H1 (cell line): Measurements from ENCODE around the gene UNC13D. TPM values are rescaled to one million over a fixed set of nuclear protein-coding genes. Genes with fewer than 3 reads are reported as not detected.

Experiments used
- CTCF ChIA-PET: fragments of 300-600 bp; sonication (Branson Sonifier 250); formaldehyde crosslinking; loops from one replicate; lab custom pipeline; 2021; ENCODE audit not compliant: partially characterized antibody; lab: Charles Lee
- POLR2A ChIA-PET: fragments of 300-600 bp; sonication (Branson Sonifier 250); formaldehyde crosslinking; loops from one replicate; lab custom pipeline; 2021; ENCODE audit warnings: inconsistent platforms; ENCODE audit not compliant: partially characterized antibody; lab: Charles Lee
- DNase-seq, 2 experiments: peaks; one replicate each; pipeline versions ENCODE4 v3.0.0 to v3.0.0-alpha.2; 2010 to 2022; ENCODE audit warnings: low spot score in 2 of 2, low read depth in 1 of 2, mixed read lengths in 1 of 2
- FAIRE-seq: peaks from 2 replicates; lab custom pipeline; 2011; peaks lifted over from hg19 to GRCh38; lab: Jason Lieb, UNC
- H2AFZ ChIP-seq: 2 replicates; pipeline ENCODE4 v1.8.1; 2012; ENCODE audit warnings: low read length, inconsistent platforms
- H2AK5ac ChIP-seq: 2 replicates; pipeline ENCODE4 v1.6.1; 2013; ENCODE audit warnings: low read depth, low read length
- H2BK120ac ChIP-seq: replicated peaks from 2 replicates; pipeline ENCODE3; 2013; ENCODE audit warnings: low read depth, low read length, inconsistent platforms
- H2BK12ac ChIP-seq: 2 replicates; pipeline ENCODE4 v1.6.1; 2013; ENCODE audit warnings: low read depth, low read length
- H2BK15ac ChIP-seq: 2 replicates; pipeline ENCODE4 v1.6.1; 2013; ENCODE audit warnings: low read length
- H2BK20ac ChIP-seq: 2 replicates; pipeline ENCODE4 v1.6.1; 2013; ENCODE audit warnings: low read length
- H2BK5ac ChIP-seq: 2 replicates; pipeline ENCODE4 v1.6.1; 2013; ENCODE audit warnings: low read depth, low read length
- H3K14ac ChIP-seq: 2 replicates; pipeline ENCODE4 v1.6.1; 2013; ENCODE audit warnings: inconsistent platforms; ENCODE audit not compliant: insufficient read length
- H3K18ac ChIP-seq: 2 replicates; pipeline ENCODE4 v1.6.1; 2013; ENCODE audit warnings: low read length; ENCODE audit errors: extremely low read depth
- H3K23ac ChIP-seq: 2 replicates; pipeline ENCODE4 v1.6.1; 2013; ENCODE audit warnings: inconsistent platforms; ENCODE audit not compliant: insufficient read length
- H3K23me2 ChIP-seq: 2 replicates; pipeline ENCODE4 v1.6.1; 2013; ENCODE audit warnings: low read depth, low read length
- H3K27ac ChIP-seq: 2 replicates; pipeline ENCODE4 v1.6.1; 2011; ENCODE audit warnings: low read depth, low read length, inconsistent platforms
- H3K27me3 ChIP-seq, 4 experiments: replicated peaks in 1 of 4; 1 replicate in 1 of 4; 2 replicates in 3 of 4; pipeline versions ENCODE4 v1.6.1 to v1.8.1; 2011 to 2013; ENCODE audit warnings: low read length in 3 of 4, mild to moderate bottlenecking in 3 of 4, inconsistent platforms in 2 of 4, mixed read lengths in 2 of 4, moderate library complexity in 1 of 4; ENCODE audit not compliant: control insufficient read depth in 3 of 4, insufficient read depth in 3 of 4; ENCODE audit errors: extremely low read depth in 1 of 4
- H3K36me3 ChIP-seq, 4 experiments: 2 replicates each; pipeline versions ENCODE4 v1.6.1 to v1.8.1; 2011 to 2013; ENCODE audit warnings: mild to moderate bottlenecking in 4 of 4, low read length in 3 of 4, moderate library complexity in 2 of 4, control low read depth in 1 of 4, inconsistent platforms in 1 of 4; ENCODE audit not compliant: insufficient read depth in 4 of 4, control insufficient read depth in 2 of 4
- H3K4ac ChIP-seq: replicated peaks from 2 replicates; pipeline ENCODE3; 2013; ENCODE audit warnings: low read length, low read depth, mixed read lengths, inconsistent platforms; ENCODE audit not compliant: insufficient read length
- H3K4me1 ChIP-seq, 4 experiments: replicated peaks in 1 of 4; 1 replicate in 1 of 4; 2 replicates in 3 of 4; pipeline versions ENCODE4 v1.6.1 to v1.8.1; 2011 to 2013; ENCODE audit warnings: low read length in 3 of 4, inconsistent platforms in 2 of 4, mixed read lengths in 1 of 4; ENCODE audit not compliant: insufficient read depth in 4 of 4, control insufficient read depth in 3 of 4
- H3K4me2 ChIP-seq, 2 experiments: 2 replicates each; pipeline versions ENCODE4 v1.6.1 to v1.8.1; 2011 to 2013; ENCODE audit warnings: low read depth in 2 of 2, low read length in 2 of 2, control low read depth in 1 of 2, inconsistent platforms in 1 of 2, mild to moderate bottlenecking in 1 of 2; ENCODE audit not compliant: insufficient read depth in 1 of 2
- H3K4me3 ChIP-seq, 4 experiments: fragments of 200-600, 300-600 bp in 1 of 4; sonication (generic), shearing (Covaris generic), sonication (Bioruptor Twin) in 1 of 4; 2 replicates each; pipeline versions ENCODE4 v1.5.1 to v1.8.1; 2011 to 2016; ENCODE audit warnings: low read length in 4 of 4, low read depth in 3 of 4, control low read depth in 2 of 4, inconsistent platforms in 2 of 4, mild to moderate bottlenecking in 2 of 4, mixed read lengths in 1 of 4, moderate library complexity in 1 of 4; ENCODE audit not compliant: insufficient read depth in 2 of 4; ENCODE audit errors: extremely low read depth in 1 of 4
- H3K56ac ChIP-seq: replicated peaks from 2 replicates; pipeline ENCODE3; 2013; ENCODE audit warnings: low read depth, mild to moderate bottlenecking, mixed read lengths, low read length, inconsistent platforms; ENCODE audit not compliant: insufficient read length
- H3K79me1 ChIP-seq: 2 replicates; pipeline ENCODE4 v1.6.1; 2013; ENCODE audit warnings: low read depth, low read length, control low read depth
- H3K79me2 ChIP-seq, 2 experiments: 2 replicates each; pipeline versions ENCODE4 v1.6.1 to v1.8.1; 2012 to 2013; ENCODE audit warnings: low read length in 2 of 2, mild to moderate bottlenecking in 2 of 2, inconsistent platforms in 1 of 2; ENCODE audit not compliant: insufficient read depth in 2 of 2, control insufficient read depth in 1 of 2
- H3K9ac ChIP-seq, 4 experiments: replicated peaks in 1 of 4; 1 replicate in 1 of 4; 2 replicates in 3 of 4; pipeline versions ENCODE4 v1.6.1 to v1.8.1; 2011 to 2013; ENCODE audit warnings: low read depth in 3 of 4, low read length in 3 of 4, control low read depth in 2 of 4, mild to moderate bottlenecking in 2 of 4, moderate library complexity in 2 of 4, inconsistent platforms in 1 of 4; ENCODE audit errors: extremely low read depth in 1 of 4
- H3K9me3 ChIP-seq, 2 experiments: 2 replicates each; pipeline versions ENCODE4 v1.6.1 to v1.8.1; 2012 to 2013; ENCODE audit warnings: mild to moderate bottlenecking in 2 of 2, moderate library complexity in 2 of 2, control low read depth in 1 of 2, inconsistent platforms in 1 of 2, low read depth in 1 of 2, low read length in 1 of 2, mixed read lengths in 1 of 2; ENCODE audit not compliant: insufficient read depth in 2 of 2
- H4K20me1 ChIP-seq, 2 experiments: replicated peaks in 1 of 2; 2 replicates each; pipeline versions ENCODE3 to v1.8.1; 2011 to 2013; ENCODE audit warnings: inconsistent platforms in 2 of 2, low read length in 2 of 2, mild to moderate bottlenecking in 1 of 2; ENCODE audit not compliant: insufficient read depth in 2 of 2, control insufficient read depth in 1 of 2
- H4K5ac ChIP-seq: 2 replicates; pipeline ENCODE4 v1.6.1; 2013; ENCODE audit warnings: low read length, low read depth, mixed read lengths, inconsistent platforms; ENCODE audit not compliant: insufficient read length
- H4K8ac ChIP-seq: 2 replicates; pipeline ENCODE4 v1.8.0; 2013; ENCODE audit warnings: mild to moderate bottlenecking, moderate library complexity, low read length, inconsistent platforms; ENCODE audit not compliant: insufficient read depth; ENCODE audit errors: extremely low read depth
- H4K91ac ChIP-seq: replicated peaks from 2 replicates; pipeline ENCODE3; 2013; ENCODE audit warnings: low read length, mixed read lengths, inconsistent platforms; ENCODE audit not compliant: insufficient read length
- JUN ChIP-seq: IDR thresholded peaks from 2 replicates; pipeline ENCODE4 v1.6.1; 2011; ENCODE audit warnings: low read depth, mild to moderate bottlenecking, improper control_type of control experiment, low read length
- POU5F1 ChIP-seq: IDR thresholded peaks from 2 replicates; pipeline ENCODE4 v1.6.1; 2011; ENCODE audit warnings: low read depth, mild to moderate bottlenecking, low read length, moderate library complexity
- SP2 ChIP-seq: IDR thresholded peaks from 2 replicates; pipeline ENCODE4 v1.6.1; 2012; ENCODE audit warnings: mild to moderate bottlenecking, low read length, inconsistent platforms
- ZNF274 ChIP-seq: IDR thresholded peaks from 2 replicates; pipeline ENCODE4 v1.7.0; 2012; ENCODE audit warnings: low read length, borderline replicate concordance; ENCODE audit errors: extremely low read depth
- WGBS, 2 experiments: shearing (Covaris generic) in 1 of 2; methylation state at CpG; one replicate each; pipeline versions ENCODE4 v1.1.6 to v1.1.7; 2013 to 2015; ENCODE audit warnings: low lambda C conversion rate in 2 of 2, mixed read lengths in 2 of 2, inconsistent platforms in 1 of 2, low coverage in 1 of 2, missing lambda C conversion rate in 1 of 2; ENCODE audit not compliant: insufficient replicate concordance in 2 of 2, insufficient coverage in 1 of 2, insufficient read length in 1 of 2; ENCODE audit errors: extremely low coverage in 1 of 2, missing lambda C conversion rate in 1 of 2; 5-methylcytosine and 5-hydroxymethylcytosine counted together
- polyA plus RNA-seq, 7 experiments: library from polyadenylated mRNA; depleted of rRNA in 3 of 7; stranded (reverse) in 5 of 7; unstranded in 2 of 7; fragments of >200 nt in 5 of 7; fragments of 200-250 nt in 2 of 7; gene quantifications; 1 replicate in 5 of 7; 2 replicates in 1 of 7; 4 replicates in 1 of 7; pipeline versions ENCODE4 v1.2.1 to v1.2.3, GENCODE V29; 2011 to 2013; ENCODE audit warnings: missing spikeins in 2 of 7, mixed read lengths in 2 of 7
- total RNA-seq: library from RNA; stranded (reverse); fragmentation: NEBNext Ultra II Directional; extraction: Animal tissue kit (Norgen Biotek cat#: 25700); gene quantifications from 2 replicates; pipeline ENCODE4 v1.2.1, GENCODE V29; 2021
- TF ChIP-seq, protein P1 (sequence below): IDR thresholded peaks from 2 replicates; pipeline ENCODE4 v1.6.1; 2012; ENCODE audit warnings: inconsistent platforms
- TF ChIP-seq, protein P2 (sequence below): IDR thresholded peaks from 2 replicates; pipeline ENCODE4 v1.6.1; 2011; ENCODE audit warnings: low read length, improper control_type of control experiment

UNC13D gene
- total and polyA plus RNA-seq, 2 of the 8 experiments (the other 6 are each of a cell fraction or from before 2014, with no cell fraction given) = 3.6 to 8.4 TPM

- Histone ChIP-seq H2BK12ac (no peak overlapping the region), H3K4me1 (peaks cover 4 to 23% (median 12%) of the 10 kb centered on the region in 4 experiments), H3K23ac (no peak overlapping the region)
These were observed 48.5 kb upstream of the UNC13D start for GRCh38 chr17:75892556-75893224.

More at GRCh38 chr17:75892556-75893224, 48.5 kb upstream of the UNC13D start:
- H3K4me2 ChIP-seq = no peak overlapping the region
- peaks cover 8% of the 10 kb centered on the region for H3K23me2 ChIP-seq
- H3K79me2 ChIP-seq = peaks cover 0 to 15% of the 10 kb centered on the region in 2 experiments; a peak in 1 of 4 replicates
- no peak overlapping the region for H4K8ac ChIP-seq
- 96% methylated on average over 16 of the region's 16 CpGs; no CpG with 5 or more reads in 1 of the 2 experiments for WGBS, 2 experiments
- H3K4ac ChIP-seq = no peak overlapping the region
- H4K20me1 ChIP-seq = peaks cover 0 to 11% of the 10 kb centered on the region in 2 experiments
- no peak overlapping the region for H4K5ac ChIP-seq
- no peak overlapping the region for H2BK20ac ChIP-seq
- no peak overlapping the region for H2BK5ac ChIP-seq
- H3K27ac ChIP-seq = no peak overlapping the region
- no peak overlapping the region for H3K18ac ChIP-seq
- FAIRE-seq (no peak), DNase-seq (no peak)
- H2AK5ac ChIP-seq = no peak overlapping the region
- H3K14ac ChIP-seq = no peak overlapping the region
- no peak overlapping the region for H2BK120ac ChIP-seq
- no peaks in the 10 kb centered on the region for H3K9me3 ChIP-seq
- POLR2A ChIA-PET = interaction anchor here (0.5 to 12.1 kb wide), 5 partner anchors 9 to 703 kb away, joined by 3 to 143 read pairs (median 4); partner anchors contain the start of genes MRPL38 and TRIM47
- H3K56ac ChIP-seq = no peak overlapping the region
- H3K36me3 ChIP-seq = peaks cover 2 to 18% (median 11%) of the 10 kb centered on the region in 4 experiments; a peak in 6 of 8 replicates
- no peak overlapping the region for H3K4me3 ChIP-seq
- H2BK15ac ChIP-seq = no peak overlapping the region
- CTCF ChIA-PET = interaction anchor here (0.9 to 51.3 kb wide), 8 partner anchors 10 to 116 kb away, joined by 3 to 885 read pairs (median 5); partner anchors contain the start of genes CDK3 and TRIM47
- no peak overlapping the region for H2AFZ ChIP-seq
- no peak overlapping the region for H3K9ac ChIP-seq
- TF ChIP-seq, protein P1, sequence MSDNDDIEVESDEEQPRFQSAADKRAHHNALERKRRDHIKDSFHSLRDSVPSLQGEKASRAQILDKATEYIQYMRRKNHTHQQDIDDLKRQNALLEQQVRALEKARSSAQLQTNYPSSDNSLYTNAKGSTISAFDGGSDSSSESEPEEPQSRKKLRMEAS = no peak
- TF ChIP-seq JUN (no peak), POU5F1 (no peak), SP2 (no peak), ZNF274 (no peak)
- TF ChIP-seq, protein P2, sequence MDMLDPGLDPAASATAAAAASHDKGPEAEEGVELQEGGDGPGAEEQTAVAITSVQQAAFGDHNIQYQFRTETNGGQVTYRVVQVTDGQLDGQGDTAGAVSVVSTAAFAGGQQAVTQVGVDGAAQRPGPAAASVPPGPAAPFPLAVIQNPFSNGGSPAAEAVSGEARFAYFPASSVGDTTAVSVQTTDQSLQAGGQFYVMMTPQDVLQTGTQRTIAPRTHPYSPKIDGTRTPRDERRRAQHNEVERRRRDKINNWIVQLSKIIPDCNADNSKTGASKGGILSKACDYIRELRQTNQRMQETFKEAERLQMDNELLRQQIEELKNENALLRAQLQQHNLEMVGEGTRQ = no peak
- H3K79me1 ChIP-seq = peaks cover 3% of the 10 kb centered on the region; the same call in 1 of the 2 replicates
- no peaks in the 10 kb centered on the region for H3K27me3 ChIP-seq
- no peak overlapping the region for H4K91ac ChIP-seq
